Memory B cell (primary cell): ENCODE data around the gene TGIF1.

ENCODE experiments used
- ATAC-seq: fragments of 150-1000 bp; cut with Tn5 transposase; 2 replicates; pipeline ENCODE4 v1.10.0; 2021; ENCODE audit warnings: low read depth, mild to moderate bottlenecking, moderate library complexity
- DNase-seq, 2 donors: peaks; one replicate each; pipeline ENCODE4 v3.0.0; 2022; ENCODE audit warnings: low spot score in 2 of 2
- H3K27ac Mint-ChIP-seq: one replicate; pipeline ENCODE4 v1.8.0; 2022; ENCODE audit warnings: mild to moderate bottlenecking, moderate library complexity, mixed read lengths
- H3K27me3 Mint-ChIP-seq: one replicate; pipeline ENCODE4 v1.8.0; 2022; ENCODE audit warnings: mixed read lengths
- H3K36me3 Mint-ChIP-seq: one replicate; pipeline ENCODE4 v1.8.0; 2022; ENCODE audit warnings: mild to moderate bottlenecking, mixed read lengths
- H3K4me1 Mint-ChIP-seq: one replicate; pipeline ENCODE4 v1.8.0; 2022; ENCODE audit warnings: mixed read lengths
- H3K4me3 Mint-ChIP-seq: one replicate; pipeline ENCODE4 v1.8.0; 2022; ENCODE audit warnings: mild to moderate bottlenecking, moderate library complexity, mixed read lengths
- H3K9me3 Mint-ChIP-seq: one replicate; pipeline ENCODE4 v1.8.0; 2022; ENCODE audit warnings: mixed read lengths

Gene TGIF1

DNA sequence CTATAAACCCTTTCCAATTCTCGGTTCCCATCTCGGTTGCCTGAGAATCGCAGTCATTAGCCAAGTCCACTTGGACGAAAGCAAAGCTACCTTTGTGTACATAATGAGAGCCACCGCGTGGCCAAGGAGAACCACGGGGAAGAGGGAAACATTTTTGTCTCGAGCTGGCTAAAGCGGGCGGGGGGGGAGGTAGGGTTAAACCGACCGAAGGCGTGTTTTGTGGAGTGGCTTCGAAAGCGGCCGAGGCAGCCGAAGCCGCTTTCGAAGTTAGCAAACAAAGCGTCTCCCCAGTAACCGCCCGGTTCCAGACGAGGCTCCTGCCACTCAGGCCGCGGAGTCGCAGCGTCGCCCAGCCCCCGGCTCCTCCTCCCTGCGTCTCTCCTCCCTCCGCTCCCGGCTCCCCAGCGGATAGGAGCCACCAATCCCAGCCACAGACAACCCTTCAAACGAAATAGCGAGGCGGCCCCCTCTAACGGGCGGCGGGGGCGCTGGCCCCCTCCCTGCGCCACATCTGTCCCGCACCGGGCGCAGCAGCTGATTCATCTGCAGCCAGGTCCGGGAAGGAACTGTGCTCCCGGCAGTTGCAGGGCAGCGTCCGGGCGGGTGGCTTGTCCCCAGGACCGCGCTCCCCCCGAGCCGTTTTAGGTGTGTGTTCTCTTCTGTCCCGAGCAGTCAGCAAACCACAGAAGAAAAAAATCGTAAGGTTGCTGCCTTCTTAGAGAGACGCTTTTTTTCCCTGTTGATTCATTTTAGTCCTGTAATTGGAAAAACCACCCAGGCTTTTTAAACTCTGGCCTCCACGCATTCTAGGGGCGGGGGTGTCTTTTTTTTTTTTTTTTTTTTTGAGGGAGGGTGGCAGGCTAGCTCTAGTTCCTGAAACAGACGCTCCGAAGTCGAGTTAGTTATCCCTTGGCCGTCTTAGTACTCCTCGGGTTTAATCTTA, 1.8 kb upstream of the TGIF1 start:
- peak; percentile 50 for ATAC-seq
- Mint-ChIP-seq H3K9me3 (no peaks in the 10 kb centered on the region), H3K36me3 (no peaks in the 10 kb centered on the region), H3K4me1 (peaks cover 8% of the 10 kb centered on the region), H3K27me3 (no peaks in the 10 kb centered on the region), H3K4me3 (peak overlapping the region; percentile 96), H3K27ac (peak overlapping the region; percentile 100)
- peak; percentile 80 to 84 for DNase-seq

DNA sequence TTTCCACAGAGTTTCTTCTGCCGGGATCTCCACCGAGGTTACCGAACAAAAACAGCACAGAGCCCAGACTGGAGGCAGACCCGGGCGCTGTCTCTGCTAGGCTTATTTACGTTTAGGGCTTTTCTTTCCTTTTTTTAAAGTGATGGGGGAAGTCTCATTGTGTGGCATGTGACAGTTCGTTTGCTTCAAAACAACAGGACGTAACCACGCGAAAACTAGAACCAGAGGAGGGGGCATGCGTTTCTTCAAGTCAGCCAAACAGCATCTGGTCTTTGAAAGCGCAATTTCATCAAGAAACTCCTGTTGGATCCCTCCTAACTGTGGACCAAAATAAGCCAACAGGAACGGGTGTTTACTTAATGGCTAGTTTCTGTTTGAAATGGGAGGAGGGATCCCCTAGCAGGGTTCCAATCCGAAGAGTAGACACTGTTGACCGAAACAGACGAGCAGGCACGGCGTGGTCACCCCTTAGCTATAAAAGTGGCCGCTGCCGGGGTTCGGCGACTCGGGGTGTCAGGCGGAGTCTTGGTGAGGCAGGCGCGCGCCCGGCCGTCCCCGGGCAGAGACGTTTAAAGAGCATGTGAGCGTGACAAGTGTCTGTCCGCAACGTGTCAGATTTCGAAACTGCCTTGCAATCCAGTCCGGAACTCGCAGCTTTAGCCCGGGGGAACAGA, 997 bp upstream of the TGIF1 start:
- peaks cover 9% of the 10 kb centered on the region for H3K4me1 Mint-ChIP-seq
- H3K27ac Mint-ChIP-seq, result peak overlapping the region; percentile 100
- no peaks in the 10 kb centered on the region for H3K27me3 Mint-ChIP-seq
- no peaks in the 10 kb centered on the region for H3K9me3 Mint-ChIP-seq
- H3K36me3 Mint-ChIP-seq, result no peaks in the 10 kb centered on the region
- H3K4me3 Mint-ChIP-seq, result peak overlapping the region; percentile 96
- peak; percentile 84 to 89 for DNase-seq
- ATAC-seq, result peak; percentile 49

DNA sequence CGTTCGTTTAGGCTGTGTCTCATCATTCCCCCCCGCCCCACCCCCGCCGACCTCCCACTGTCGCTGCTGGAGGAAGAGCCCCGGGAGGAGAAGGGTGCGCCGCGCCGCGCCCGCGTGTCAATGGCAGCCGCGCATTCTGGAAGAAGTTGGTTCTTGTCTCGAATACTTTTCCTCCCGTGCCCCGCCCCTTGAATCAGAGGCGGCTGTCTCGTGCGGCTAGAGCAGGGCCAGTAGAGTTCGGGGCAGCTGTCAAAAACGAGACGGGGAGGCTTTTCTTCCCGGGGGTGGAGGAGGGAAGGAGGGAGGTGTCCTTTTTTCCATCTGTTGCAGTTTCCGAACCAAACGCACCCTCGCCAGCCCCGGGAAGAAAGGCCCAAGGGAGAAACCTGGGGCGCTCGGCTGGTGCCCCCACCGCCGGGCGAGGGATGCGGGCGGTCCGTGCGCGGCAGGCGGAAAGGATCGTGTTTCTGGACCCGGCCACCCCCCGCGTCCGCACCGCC, 410 bp upstream of the TGIF1 start:
- Mint-ChIP-seq H3K27me3 (no peaks in the 10 kb centered on the region), H3K4me3 (peak overlapping the region; percentile 96), H3K4me1 (peaks cover 10% of the 10 kb centered on the region), H3K27ac (peak overlapping the region; percentile 100), H3K9me3 (no peaks in the 10 kb centered on the region), H3K36me3 (no peaks in the 10 kb centered on the region)
- DNase-seq (no peak), ATAC-seq (peak; percentile 21)

DNA sequence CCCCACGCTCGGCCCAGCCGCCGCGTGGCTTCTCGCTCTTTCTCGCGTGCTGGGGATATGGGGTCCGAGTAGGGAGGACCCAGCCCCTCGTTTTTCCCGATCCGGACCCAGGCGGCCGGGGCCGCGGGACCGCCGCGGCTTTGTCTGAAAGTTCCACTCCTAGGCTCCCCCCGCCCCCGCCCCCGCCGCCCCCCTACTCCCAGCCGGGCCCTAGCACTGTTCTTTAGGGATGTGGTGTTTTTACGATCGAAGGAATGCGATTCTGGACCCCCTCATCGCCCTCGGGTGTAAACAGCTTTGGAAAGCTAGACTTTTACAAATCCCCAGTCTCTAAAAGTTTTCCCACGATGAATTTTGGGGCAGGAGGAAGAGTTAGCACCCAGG, 819 bp downstream of the TGIF1 start:
- Mint-ChIP-seq H3K4me3 (peak overlapping the region; percentile 96), H3K9me3 (no peaks in the 10 kb centered on the region), H3K4me1 (peaks cover 14% of the 10 kb centered on the region), H3K27ac (peak overlapping the region; percentile 100), H3K36me3 (no peaks in the 10 kb centered on the region), H3K27me3 (no peaks in the 10 kb centered on the region)
- DNase-seq (no peak), ATAC-seq (no peak)

DNA sequence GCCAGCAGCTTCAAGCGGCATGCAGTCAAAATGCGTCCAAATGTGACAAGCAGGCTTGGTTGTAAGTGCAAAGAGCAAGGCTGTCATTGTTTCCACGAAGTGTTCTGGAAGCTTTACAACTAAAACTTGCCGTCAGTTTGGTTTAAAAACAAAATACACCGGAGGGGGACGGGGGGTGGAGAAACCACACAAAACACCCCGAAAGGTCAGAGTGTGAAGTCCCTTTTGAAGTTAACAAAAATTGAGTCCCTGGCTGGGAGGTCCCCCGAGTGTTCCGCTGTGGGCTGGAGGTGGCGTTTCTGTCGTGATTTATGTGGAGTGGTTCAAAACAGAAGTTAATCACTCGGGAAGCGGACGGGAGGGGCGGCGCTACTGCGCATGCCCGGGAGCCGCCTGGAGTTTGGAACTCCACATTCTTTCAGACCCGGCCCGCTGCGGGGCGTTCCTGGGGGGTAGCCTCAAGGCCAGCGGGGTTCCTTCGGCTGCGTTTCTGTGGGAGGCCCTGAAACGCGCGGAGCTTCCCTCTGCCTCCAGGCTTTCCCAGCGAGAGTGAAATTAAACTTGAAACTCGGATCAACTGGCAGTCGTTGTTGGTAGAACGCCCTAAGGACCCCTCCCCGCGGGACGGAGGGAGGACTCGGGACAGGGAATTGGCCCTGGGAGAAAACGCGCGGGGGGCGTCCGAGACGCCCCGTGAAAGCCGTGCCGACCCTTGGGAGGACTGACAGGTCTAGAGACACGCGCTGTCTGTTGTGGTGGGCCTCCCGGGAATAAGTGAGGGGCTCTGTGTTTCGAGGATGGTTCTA, 1.4 kb downstream of the TGIF1 start:
- H3K27me3 Mint-ChIP-seq, result no peaks in the 10 kb centered on the region
- ATAC-seq, result no peak
- peak overlapping the region; percentile 100 for H3K27ac Mint-ChIP-seq
- H3K4me1 Mint-ChIP-seq, result peaks cover 15% of the 10 kb centered on the region
- peaks cover 2% of the 10 kb centered on the region for H3K36me3 Mint-ChIP-seq
- DNase-seq, result peak; percentile 65 to 71
- peak overlapping the region; percentile 96 for H3K4me3 Mint-ChIP-seq
- H3K9me3 Mint-ChIP-seq, result no peaks in the 10 kb centered on the region

DNA sequence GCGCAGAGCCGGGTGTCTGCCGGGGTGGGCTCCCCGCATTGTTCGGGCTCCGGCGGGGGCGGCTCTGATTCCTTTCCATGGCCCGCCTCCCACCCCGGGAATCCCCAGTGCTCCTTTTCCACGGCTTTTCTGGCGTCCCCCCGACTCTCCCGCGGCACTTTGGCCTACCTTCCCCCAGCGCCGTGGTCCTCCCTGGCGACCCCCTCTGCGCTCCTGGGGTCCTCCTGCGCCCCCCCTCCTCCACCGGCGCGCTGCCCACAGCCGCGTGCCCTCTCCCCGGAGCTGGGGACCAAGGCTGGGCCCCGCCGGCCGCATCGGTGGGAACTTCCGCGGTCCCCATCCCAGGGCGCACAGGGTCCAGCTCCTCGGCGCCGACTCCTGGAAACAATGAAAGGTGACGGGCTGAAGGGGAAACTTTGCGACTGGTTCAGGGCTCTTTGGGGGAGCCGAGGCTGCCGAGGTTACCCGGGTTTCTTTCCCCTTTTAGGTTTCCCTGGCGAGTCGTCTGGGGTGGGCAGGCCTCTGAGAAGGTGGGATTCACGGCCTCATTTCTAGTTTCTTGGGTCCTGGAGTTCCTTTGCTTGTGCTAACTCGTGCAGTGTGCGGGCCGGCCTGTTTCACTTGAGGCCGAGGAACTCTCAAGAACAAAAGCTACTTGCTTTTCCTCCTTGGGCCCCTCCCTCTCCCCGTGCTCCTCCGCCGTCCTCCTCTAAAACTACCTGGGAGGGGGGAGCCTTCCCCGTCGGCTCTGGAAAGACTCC, 2.2 kb downstream of the TGIF1 start:
- peak; percentile 21 to 37 for DNase-seq
- H3K27ac Mint-ChIP-seq, result peak overlapping the region; percentile 100

DNA sequence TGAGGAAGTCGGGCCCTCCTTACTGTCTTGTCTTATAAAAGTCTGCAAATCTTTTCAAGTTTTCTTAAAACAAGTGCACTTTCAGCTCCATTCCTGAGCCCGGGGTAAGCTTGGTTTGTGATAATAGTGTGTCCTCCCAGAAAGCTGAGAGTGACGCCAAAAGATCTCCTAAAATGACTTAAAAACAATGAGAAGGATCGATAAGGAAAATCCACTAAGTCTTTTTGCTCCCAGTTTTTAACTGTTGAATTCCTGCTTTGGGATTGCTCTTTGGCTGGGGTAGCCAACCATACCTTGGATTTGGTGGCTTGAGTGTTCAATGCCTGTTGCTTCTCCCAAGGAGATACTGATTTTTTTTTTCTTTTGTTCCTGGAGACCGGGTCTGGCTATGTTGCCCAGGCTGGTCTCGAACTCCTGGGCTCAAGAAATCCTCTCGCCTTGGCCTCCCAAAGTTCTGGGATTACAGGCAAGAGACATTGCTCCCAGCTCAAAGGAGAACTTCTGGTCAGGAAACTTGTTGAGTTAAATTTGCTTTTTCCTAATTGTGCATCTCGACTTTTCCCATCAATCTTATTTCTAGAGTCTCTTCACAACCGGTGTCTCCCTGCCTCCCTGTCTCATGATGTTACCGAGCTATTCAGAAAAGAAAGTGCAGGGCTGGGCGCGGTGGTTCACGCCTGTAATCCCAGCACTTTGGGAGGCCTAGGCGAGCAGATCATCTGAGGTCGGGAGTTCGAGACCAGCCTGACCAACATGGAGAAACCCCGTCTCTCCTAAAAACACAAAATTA, 3.0 kb downstream of the TGIF1 start:
- no peaks in the 10 kb centered on the region for H3K27me3 Mint-ChIP-seq
- H3K27ac Mint-ChIP-seq, result peak overlapping the region; percentile 100
- peak overlapping the region; percentile 96 for H3K4me3 Mint-ChIP-seq
- DNase-seq, result no peak
- peaks cover 17% of the 10 kb centered on the region for H3K4me1 Mint-ChIP-seq
- no peak for ATAC-seq
- H3K9me3 Mint-ChIP-seq, result no peaks in the 10 kb centered on the region
- H3K36me3 Mint-ChIP-seq, result peaks cover 9% of the 10 kb centered on the region

More for the DNA sequence above, 2.2 kb downstream of the TGIF1 start:
- peaks cover 15% of the 10 kb centered on the region for H3K4me1 Mint-ChIP-seq
- no peak for ATAC-seq
- peak overlapping the region; percentile 96 for H3K4me3 Mint-ChIP-seq
- peaks cover 5% of the 10 kb centered on the region for H3K36me3 Mint-ChIP-seq
- H3K9me3 Mint-ChIP-seq, result no peaks in the 10 kb centered on the region
- H3K27me3 Mint-ChIP-seq, result no peaks in the 10 kb centered on the region

DNA sequence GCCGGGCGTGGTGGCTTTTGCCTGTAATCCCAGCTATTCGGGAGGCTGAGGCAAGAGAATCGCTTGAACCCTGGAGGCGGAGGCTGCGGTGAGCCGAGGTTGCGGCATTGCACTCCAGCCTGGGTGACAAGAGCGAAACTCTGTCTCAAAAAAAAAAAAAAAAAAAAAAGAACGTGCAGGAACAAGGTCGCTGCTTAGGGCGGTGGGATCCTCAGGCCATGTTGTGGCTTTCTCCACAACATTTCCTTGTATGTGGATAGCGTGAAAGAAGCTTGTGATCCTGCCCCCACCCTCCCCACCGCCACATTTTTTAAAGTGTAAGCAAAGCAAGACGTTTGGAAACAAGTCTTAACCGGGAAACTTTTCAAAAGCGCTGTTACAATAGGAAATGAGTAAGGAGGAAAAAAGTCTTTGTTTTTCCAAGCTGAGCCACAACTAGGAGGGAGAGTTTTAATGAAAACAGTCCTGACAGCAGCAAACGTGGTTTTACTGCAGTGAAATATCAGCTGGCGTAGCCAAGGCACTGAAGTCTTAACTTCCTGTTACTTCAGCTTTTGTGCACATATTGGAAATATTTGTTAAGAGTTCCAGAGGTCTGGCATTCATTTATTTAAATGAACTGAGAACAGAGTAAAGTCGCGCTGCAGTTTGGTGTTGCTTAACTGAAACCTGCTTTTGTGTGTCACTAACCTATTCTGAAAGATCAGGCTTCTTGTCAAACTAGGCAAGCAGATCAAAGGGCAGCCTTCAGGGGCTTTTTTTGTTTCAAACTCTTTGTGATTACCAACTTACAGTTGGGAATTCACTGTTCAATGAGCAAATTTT, 3.8 kb downstream of the TGIF1 start:
- Mint-ChIP-seq H3K27me3 (no peaks in the 10 kb centered on the region), H3K27ac (peak overlapping the region; percentile 100), H3K36me3 (peaks cover 11% of the 10 kb centered on the region), H3K4me1 (peaks cover 24% of the 10 kb centered on the region), H3K4me3 (peak overlapping the region; percentile 96), H3K9me3 (no peaks in the 10 kb centered on the region)
- no peak for ATAC-seq
- DNase-seq, result no peak

DNA sequence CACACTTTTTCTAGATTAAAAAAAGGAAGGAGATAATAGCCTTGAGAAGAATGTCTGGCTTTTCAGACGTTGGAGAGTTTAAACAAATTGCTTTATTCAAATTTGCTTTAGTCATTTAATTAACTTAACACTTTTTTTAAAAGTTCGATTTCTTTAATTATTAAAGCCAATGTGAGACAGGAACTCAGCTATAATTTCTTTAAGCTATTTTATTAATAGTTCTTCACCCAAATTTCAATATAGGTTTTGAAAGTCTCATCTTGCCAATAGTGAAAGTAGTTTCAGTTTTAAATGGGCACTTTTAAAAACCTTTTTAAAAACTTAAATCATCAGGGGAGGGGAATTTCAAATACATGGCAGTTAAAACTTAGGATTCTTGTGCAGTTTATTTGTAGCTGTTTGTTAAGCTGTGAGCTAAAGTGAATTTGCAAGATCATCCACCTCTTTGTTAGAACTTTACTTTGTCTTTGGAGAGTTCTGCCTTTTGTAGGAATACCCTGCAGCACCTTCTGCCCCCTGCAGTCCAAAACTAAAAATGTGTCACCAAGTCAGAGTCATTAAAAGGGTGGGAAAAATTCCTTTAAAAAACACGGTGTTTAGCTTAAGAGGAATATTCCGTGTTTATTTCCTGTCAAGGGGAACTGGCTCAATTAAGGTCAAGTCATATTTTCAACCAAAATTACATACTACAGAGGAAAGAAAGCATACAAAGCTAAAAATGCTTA, 4.6 kb downstream of the TGIF1 start:
- Mint-ChIP-seq H3K4me1 (peaks cover 31% of the 10 kb centered on the region), H3K4me3 (peak overlapping the region; percentile 96), H3K36me3 (peaks cover 11% of the 10 kb centered on the region), H3K9me3 (no peaks in the 10 kb centered on the region), H3K27ac (peak overlapping the region; percentile 100), H3K27me3 (no peaks in the 10 kb centered on the region)
- ATAC-seq (peak; percentile 15), DNase-seq (peak in 1 of 2 donors; percentile 43)

DNA sequence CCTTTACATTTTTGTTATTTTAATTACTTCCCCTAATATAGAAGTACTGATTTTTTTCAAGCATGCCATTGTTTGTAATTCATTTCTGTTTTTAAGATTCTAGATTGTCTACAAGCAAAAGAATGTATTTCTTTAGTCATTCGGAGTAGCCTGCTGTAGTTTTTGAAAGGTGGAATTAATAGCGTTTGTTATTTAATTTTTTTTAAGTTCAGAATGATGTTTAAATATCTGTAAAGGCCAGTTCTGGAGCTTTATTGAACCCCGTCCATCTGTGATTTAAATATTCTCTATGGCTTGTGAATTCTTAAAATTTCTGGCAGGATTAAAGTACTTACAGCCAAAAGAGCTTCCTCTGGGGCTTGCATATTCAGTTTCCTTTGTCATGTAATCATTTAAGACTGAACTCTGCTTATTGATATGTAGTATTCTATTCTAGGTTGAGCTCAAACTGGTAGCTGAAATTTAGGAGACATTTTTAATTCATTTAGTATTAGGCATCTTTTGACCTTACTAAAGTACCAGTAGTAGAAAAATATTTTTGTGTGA, 5.2 kb downstream of the TGIF1 start:
- DNase-seq, result no peak
- no peaks in the 10 kb centered on the region for H3K9me3 Mint-ChIP-seq
- H3K4me3 Mint-ChIP-seq, result no peak overlapping the region
- H3K27me3 Mint-ChIP-seq, result no peaks in the 10 kb centered on the region
- peaks cover 11% of the 10 kb centered on the region for H3K36me3 Mint-ChIP-seq
- peak overlapping the region; percentile 100 for H3K27ac Mint-ChIP-seq
- peaks cover 31% of the 10 kb centered on the region for H3K4me1 Mint-ChIP-seq
- ATAC-seq, result no peak

DNA sequence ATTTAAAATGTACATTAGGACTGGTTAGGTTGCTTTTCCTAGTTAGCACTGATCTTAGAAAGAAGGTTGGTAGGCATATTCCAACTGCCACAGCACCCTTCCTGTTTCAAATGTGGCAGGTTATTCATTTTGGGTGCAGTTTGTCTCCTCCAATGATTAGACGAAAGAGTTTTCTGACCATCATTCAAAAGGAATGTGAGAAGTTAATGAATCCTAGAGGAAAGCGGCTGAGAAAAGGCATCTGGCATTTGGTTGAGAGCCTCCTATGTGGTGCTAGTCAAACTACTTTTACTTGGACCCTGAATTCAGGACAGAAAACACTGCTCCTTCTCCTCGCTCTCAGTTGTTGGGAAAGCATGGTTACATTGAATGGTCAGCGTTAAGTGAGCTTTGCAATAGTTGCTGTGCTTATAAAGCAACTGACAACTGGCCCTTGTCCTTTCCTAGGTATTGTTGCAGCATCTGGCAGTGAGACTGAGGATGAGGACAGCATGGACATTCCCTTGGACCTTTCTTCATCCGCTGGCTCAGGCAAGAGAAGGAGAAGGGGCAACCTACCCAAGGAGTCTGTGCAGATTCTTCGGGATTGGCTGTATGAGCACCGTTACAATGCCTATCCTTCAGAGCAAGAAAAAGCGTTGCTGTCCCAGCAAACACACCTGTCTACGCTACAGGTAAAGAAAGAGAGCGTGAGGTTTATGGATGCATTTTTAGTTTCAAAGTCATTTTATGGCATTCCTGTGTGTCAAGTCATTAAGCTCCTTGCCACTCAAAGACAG, 6.1 kb downstream of the TGIF1 start:
- H3K4me1 Mint-ChIP-seq, result peaks cover 31% of the 10 kb centered on the region
- H3K9me3 Mint-ChIP-seq, result no peaks in the 10 kb centered on the region
- no peak for DNase-seq
- H3K36me3 Mint-ChIP-seq, result peaks cover 14% of the 10 kb centered on the region
- no peaks in the 10 kb centered on the region for H3K27me3 Mint-ChIP-seq
- no peak overlapping the region for H3K4me3 Mint-ChIP-seq
- H3K27ac Mint-ChIP-seq, result no peak overlapping the region
- no peak for ATAC-seq
